ENCODE data around the gene STK40. TPM values are rescaled to one million over a fixed set of nuclear protein-coding genes. Genes with fewer than 3 reads are reported as not detected.

STK40 gene
- total RNA-seq, 1 experiment from 2014 or later = 26.2 TPM

DNA sequence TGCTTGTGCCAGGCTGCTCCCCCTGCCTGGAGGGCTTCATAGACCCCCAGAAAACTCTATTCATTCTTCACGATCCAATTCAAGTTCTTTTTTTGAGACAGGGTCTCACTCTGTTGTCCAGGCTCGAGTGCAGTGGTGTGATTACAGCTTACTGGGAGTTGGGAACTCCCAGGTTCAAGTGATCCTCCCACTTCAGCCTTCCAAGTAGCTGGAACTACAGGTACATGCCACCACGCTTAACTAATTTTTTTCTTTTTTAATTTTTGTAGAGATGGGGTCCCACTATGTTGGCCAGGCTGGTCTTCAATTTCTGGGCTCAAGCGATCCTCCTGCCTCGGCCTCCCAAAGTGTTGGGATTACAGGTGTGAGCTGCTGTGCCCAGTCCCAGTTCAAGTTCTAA is 4.3 kb downstream of the STK40 start:
- peak overlapping the region in 1 of 3 experiments; percentile 66; a peak in 3 of 7 replicates for H3K27ac Mint-ChIP-seq
- TF ChIP-seq, protein P1, sequence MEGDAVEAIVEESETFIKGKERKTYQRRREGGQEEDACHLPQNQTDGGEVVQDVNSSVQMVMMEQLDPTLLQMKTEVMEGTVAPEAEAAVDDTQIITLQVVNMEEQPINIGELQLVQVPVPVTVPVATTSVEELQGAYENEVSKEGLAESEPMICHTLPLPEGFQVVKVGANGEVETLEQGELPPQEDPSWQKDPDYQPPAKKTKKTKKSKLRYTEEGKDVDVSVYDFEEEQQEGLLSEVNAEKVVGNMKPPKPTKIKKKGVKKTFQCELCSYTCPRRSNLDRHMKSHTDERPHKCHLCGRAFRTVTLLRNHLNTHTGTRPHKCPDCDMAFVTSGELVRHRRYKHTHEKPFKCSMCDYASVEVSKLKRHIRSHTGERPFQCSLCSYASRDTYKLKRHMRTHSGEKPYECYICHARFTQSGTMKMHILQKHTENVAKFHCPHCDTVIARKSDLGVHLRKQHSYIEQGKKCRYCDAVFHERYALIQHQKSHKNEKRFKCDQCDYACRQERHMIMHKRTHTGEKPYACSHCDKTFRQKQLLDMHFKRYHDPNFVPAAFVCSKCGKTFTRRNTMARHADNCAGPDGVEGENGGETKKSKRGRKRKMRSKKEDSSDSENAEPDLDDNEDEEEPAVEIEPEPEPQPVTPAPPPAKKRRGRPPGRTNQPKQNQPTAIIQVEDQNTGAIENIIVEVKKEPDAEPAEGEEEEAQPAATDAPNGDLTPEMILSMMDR (conservative IDR thresholded peaks at IDR 0.05) = no peak
- H2BK20ac ChIP-seq (ENCODE audit: low read depth, low read length, poor library complexity, severe bottlenecking) = no peak overlapping the region

More for the DNA sequence above, 4.3 kb downstream of the STK40 start:
- no peak overlapping the region for H3K4ac ChIP-seq (ENCODE audit: low read depth, low read length)
- H3K4me1 ChIP-seq (ENCODE audit: insufficient read depth, low read length) = peaks cover 3% of the 10 kb centered on the region; the same call in 1 of the 2 replicates
- DNase-seq = no peak
- no peak overlapping the region for H3K18ac ChIP-seq (ENCODE audit: insufficient read length, low read depth, low read length)
- H2BK120ac ChIP-seq (ENCODE audit: low read depth, low read length, poor library complexity, severe bottlenecking) = no peak overlapping the region
- H3K79me2 ChIP-seq (ENCODE audit: insufficient read depth, low read length) = peaks cover 12% of the 10 kb centered on the region; the same call in 1 of the 2 replicates
- H2BK12ac ChIP-seq (ENCODE audit: insufficient read length, low read depth, low read length) = no peak overlapping the region
- no peaks in the 10 kb centered on the region for H3K9me3 Mint-ChIP-seq
- peaks cover 0 to 5% (median 3%) of the 10 kb centered on the region in 3 experiments; a peak in 3 of 7 replicates for H3K36me3 Mint-ChIP-seq (ENCODE audit: insufficient read depth in 1 of 3, low read depth in 3 of 3)
- H2BK5ac ChIP-seq (ENCODE audit: insufficient read length, low read length) = no peak overlapping the region
- H3K9ac ChIP-seq (ENCODE audit: extremely low read depth, insufficient read length, low read length) = no peak overlapping the region
- H3K23ac ChIP-seq (ENCODE audit: insufficient read length, low read depth, low read length) = no peak overlapping the region
- no peaks in the 10 kb centered on the region for H3K27me3 Mint-ChIP-seq (ENCODE audit: low read depth)
- H2AK5ac ChIP-seq (ENCODE audit: insufficient read length, low read length) = no peak overlapping the region
- H3K4me2 ChIP-seq (ENCODE audit: insufficient read depth, insufficient read length, low read length) = no peak overlapping the region
- no peaks in the 10 kb centered on the region for H3K27me3 ChIP-seq (ENCODE audit: insufficient read depth, low read length)
- H3K9me3 ChIP-seq (ENCODE audit: control insufficient read depth, low read depth, low read length) = no peaks in the 10 kb centered on the region
- H3K4me1 Mint-ChIP-seq = peaks cover 19 to 27% of the 10 kb centered on the region in 2 experiments
- no peak overlapping the region for H2BK15ac ChIP-seq (ENCODE audit: low read depth, low read length)
- no peak overlapping the region for H3K4me3 Mint-ChIP-seq
- no peak overlapping the region for H3K56ac ChIP-seq (ENCODE audit: insufficient read length, low read depth, low read length)
- H4K5ac ChIP-seq (ENCODE audit: insufficient read length, low read depth, low read length) = no peak overlapping the region
- no peak overlapping the region for H4K8ac ChIP-seq (replicated peaks; ENCODE audit: insufficient read length, low read depth, low read length)
- no peak overlapping the region for H3T11ph ChIP-seq (ENCODE audit: low read length)
- no CpG with 5 or more reads among the region's 5 CpGs for WGBS (ENCODE audit: extremely low coverage, insufficient read length, low lambda C conversion rate)
- H4K91ac ChIP-seq (ENCODE audit: insufficient read length, low read depth, low read length) = no peak overlapping the region
- H2AFZ ChIP-seq (ENCODE audit: low read length) = no peak overlapping the region
- H3K79me1 ChIP-seq (ENCODE audit: insufficient read depth, low read depth, low read length, poor library complexity, severe bottlenecking) = no peaks in the 10 kb centered on the region
- no peak overlapping the region for H3K27ac ChIP-seq (ENCODE audit: insufficient read length, low read depth, low read length)
- no peaks in the 10 kb centered on the region for H4K20me1 ChIP-seq (ENCODE audit: control insufficient read depth, insufficient read depth, insufficient read length)
- no peak overlapping the region for H3K14ac ChIP-seq (ENCODE audit: insufficient read depth, low read length)
- peaks cover 9% of the 10 kb centered on the region for H3K23me2 ChIP-seq (ENCODE audit: insufficient read length, low read depth, low read length, poor library complexity, severe bottlenecking)

All from H9 (cell line).